Measurements from ENCODE around the gene CDCP1. TPM values are rescaled to one million over a fixed set of nuclear protein-coding genes. Genes with fewer than 3 reads are reported as not detected.
"Not testable (repeated sequence)": the region's sequence is repeated elsewhere in the genome, so short reads cannot be mapped to it uniquely, and the experiment has no call there.

Gene CDCP1
- total RNA-seq, 1 donor from 2014 or later = 0.71 TPM

DNA sequence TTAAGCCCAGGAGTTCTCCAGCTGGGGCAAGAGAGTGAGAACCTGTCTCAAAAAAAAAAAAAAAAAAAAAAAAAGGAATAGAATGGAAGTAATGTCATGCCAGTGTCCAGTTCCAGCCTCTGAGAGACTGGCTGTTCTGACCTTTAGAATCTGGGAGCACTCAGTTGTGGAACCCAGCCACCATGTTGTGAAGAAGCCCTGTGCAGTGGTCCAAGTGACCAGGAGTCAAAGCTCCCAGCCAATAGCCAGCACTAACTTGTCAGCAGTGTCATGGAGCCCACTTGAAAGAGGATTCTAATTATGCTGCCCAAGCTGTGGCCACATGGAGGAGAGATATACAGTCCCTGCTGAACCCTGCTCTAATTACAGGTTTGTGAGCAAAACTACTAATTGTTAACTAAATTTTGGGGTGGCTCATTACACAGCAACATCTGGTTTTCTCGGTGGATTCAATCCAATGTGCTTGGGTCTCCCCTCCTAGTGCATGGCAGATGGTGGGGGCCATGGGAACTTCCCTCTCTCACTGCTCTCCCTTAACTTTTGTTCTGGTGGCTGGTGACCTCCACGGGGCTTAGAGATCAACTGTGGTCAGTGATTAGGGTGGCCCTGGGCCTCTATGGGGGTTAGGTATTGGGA lies 64.6 kb downstream of the CDCP1 start:
- Mint-ChIP-seq H3K36me3 (ENCODE audit: unreplicated experiment) (peaks cover 5% of the 10 kb centered on the region), H3K4me3 (ENCODE audit: unreplicated experiment) (no peak overlapping the region), H3K4me1 (ENCODE audit: low read depth, unreplicated experiment) (no peaks in the 10 kb centered on the region), H3K9me3 (ENCODE audit: unreplicated experiment) (no peaks in the 10 kb centered on the region), H3K27me3 (ENCODE audit: unreplicated experiment) (no peaks in the 10 kb centered on the region), H3K27ac (ENCODE audit: unreplicated experiment) (no peak overlapping the region)
- TF ChIP-seq, protein P1, sequence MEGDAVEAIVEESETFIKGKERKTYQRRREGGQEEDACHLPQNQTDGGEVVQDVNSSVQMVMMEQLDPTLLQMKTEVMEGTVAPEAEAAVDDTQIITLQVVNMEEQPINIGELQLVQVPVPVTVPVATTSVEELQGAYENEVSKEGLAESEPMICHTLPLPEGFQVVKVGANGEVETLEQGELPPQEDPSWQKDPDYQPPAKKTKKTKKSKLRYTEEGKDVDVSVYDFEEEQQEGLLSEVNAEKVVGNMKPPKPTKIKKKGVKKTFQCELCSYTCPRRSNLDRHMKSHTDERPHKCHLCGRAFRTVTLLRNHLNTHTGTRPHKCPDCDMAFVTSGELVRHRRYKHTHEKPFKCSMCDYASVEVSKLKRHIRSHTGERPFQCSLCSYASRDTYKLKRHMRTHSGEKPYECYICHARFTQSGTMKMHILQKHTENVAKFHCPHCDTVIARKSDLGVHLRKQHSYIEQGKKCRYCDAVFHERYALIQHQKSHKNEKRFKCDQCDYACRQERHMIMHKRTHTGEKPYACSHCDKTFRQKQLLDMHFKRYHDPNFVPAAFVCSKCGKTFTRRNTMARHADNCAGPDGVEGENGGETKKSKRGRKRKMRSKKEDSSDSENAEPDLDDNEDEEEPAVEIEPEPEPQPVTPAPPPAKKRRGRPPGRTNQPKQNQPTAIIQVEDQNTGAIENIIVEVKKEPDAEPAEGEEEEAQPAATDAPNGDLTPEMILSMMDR (IDR thresholded peaks at IDR 0.05; ENCODE audit: partially characterized antibody, unreplicated experiment) = no peak
- DNase-seq = no peak

DNA sequence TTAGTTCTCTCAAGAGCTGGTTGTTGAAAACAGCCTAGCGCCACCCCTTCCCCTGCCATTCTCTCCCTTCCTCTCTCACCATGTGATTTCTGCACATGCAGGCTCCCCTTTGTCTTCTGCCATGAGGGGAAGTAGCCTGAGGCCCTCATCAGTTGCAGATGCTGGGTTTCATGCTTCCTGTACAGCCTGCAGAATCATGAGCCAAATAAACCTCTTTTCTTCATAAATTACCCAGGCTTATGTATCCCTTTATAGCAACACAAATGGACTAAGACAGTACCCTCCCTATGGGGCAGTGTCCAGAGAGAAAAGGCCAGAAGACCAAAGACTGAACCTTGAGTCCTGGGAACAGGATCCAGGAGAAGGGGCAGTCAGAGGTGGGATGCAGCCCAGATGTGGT lies 65.4 kb downstream of the CDCP1 start:
- no peak overlapping the region for H3K4me3 Mint-ChIP-seq (ENCODE audit: unreplicated experiment)
- no peak for DNase-seq
- H3K27ac Mint-ChIP-seq (ENCODE audit: unreplicated experiment) = no peak overlapping the region
- H3K9me3 Mint-ChIP-seq (ENCODE audit: unreplicated experiment) = no peaks in the 10 kb centered on the region
- no peaks in the 10 kb centered on the region for H3K27me3 Mint-ChIP-seq (ENCODE audit: unreplicated experiment)
- TF ChIP-seq, protein P1 (IDR thresholded peaks at IDR 0.05; ENCODE audit: partially characterized antibody, unreplicated experiment) = no peak
- H3K4me1 Mint-ChIP-seq (ENCODE audit: low read depth, unreplicated experiment) = no peaks in the 10 kb centered on the region
- peaks cover 5% of the 10 kb centered on the region for H3K36me3 Mint-ChIP-seq (ENCODE audit: unreplicated experiment)

DNA sequence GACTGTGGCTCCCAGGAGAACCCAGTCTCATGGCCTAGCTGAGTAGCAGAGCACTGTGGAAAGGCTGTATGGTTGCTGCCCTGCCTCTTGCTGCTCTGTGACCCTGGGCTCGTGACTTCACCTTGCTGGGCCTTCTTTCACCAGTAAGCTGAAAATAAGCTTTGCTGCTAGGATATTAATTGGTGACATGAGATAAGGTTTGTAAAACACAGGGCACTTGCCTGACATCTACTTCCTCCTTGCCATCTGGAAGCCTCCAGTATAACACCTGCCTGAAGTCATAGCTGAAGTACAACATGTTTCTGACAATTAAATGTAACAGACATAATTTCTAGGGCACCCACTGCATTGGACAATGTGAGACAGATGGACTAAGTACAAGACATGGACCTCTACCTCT lies 66.5 kb downstream of the CDCP1 start:
- no peak overlapping the region for H3K27ac Mint-ChIP-seq (ENCODE audit: unreplicated experiment)
- no peak overlapping the region for H3K4me3 Mint-ChIP-seq (ENCODE audit: unreplicated experiment)
- no peaks in the 10 kb centered on the region for H3K9me3 Mint-ChIP-seq (ENCODE audit: unreplicated experiment)
- no peaks in the 10 kb centered on the region for H3K4me1 Mint-ChIP-seq (ENCODE audit: low read depth, unreplicated experiment)
- DNase-seq = no peak
- TF ChIP-seq, protein P1 (IDR thresholded peaks at IDR 0.05; ENCODE audit: partially characterized antibody, unreplicated experiment) = no peak
- H3K36me3 Mint-ChIP-seq (ENCODE audit: unreplicated experiment) = peaks cover 5% of the 10 kb centered on the region
- H3K27me3 Mint-ChIP-seq (ENCODE audit: unreplicated experiment) = no peaks in the 10 kb centered on the region

DNA sequence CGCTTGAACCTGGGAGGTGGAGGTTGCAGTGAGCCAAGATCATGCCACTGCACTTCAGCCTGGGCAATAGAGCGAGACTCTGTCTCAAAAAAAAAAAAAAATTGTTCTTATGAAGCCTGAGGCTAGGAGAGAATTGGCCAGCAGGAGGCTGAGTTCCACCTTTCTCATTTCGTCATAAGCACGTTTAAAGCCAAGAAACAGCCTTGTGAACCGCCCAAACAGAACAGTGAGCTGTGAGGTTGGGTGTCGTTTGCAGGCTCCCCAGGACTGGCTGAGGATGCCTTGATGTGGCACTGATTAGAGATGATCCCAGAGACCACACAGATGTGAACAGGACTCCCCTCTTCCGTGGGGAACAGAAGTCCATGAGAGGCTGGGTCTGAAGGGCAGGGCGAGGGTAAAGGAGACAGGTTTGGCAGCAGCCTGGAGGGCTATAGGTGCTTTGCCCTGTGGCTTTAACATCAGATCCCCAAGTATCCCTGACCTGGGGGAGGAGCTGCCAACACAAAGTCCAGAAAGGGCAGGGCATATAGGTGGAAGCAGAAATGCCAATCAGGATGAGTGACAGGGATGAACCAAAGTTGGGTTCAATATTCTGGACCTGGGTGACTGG lies 67.2 kb downstream of the CDCP1 start:
- no peaks in the 10 kb centered on the region for H3K4me1 Mint-ChIP-seq (ENCODE audit: low read depth, unreplicated experiment)

DNA sequence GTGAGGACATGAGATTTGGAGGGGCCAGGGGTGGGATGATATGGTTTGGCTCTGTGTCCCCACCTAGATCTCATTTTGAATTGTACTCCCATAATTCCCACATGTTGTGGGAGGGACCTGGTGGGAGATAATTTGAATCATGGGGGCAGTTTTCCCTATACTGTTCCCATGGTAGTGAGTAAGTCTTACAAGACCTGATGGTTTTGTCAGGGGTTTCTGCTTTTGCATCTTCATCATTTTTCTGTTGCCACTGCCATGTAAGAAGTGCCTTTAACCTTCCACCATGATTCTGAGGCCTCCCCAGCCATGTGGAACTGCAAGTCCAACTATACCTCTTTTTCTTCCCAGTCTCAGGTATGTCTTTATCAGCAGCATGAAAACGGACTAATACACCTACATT lies 67.9 kb downstream of the CDCP1 start:
- H3K4me3 Mint-ChIP-seq (ENCODE audit: unreplicated experiment); H3K4me1 Mint-ChIP-seq (ENCODE audit: low read depth, unreplicated experiment); H3K9me3 Mint-ChIP-seq (ENCODE audit: unreplicated experiment); H3K27ac Mint-ChIP-seq (ENCODE audit: unreplicated experiment); H3K27me3 Mint-ChIP-seq (ENCODE audit: unreplicated experiment); DNase-seq: not testable (repeated sequence)
- H3K36me3 Mint-ChIP-seq (ENCODE audit: unreplicated experiment) = peaks cover 13% of the 10 kb centered on the region

More for the DNA sequence above, 67.2 kb downstream of the CDCP1 start:
- no peak overlapping the region for H3K27ac Mint-ChIP-seq (ENCODE audit: unreplicated experiment)
- H3K9me3 Mint-ChIP-seq (ENCODE audit: unreplicated experiment) = no peaks in the 10 kb centered on the region
- TF ChIP-seq, protein P1 (IDR thresholded peaks at IDR 0.05; ENCODE audit: partially characterized antibody, unreplicated experiment) = no peak
- no peak for DNase-seq
- peaks cover 9% of the 10 kb centered on the region for H3K36me3 Mint-ChIP-seq (ENCODE audit: unreplicated experiment)
- no peak overlapping the region for H3K4me3 Mint-ChIP-seq (ENCODE audit: unreplicated experiment)
- no peaks in the 10 kb centered on the region for H3K27me3 Mint-ChIP-seq (ENCODE audit: unreplicated experiment)

All from glutamatergic neuron (in vitro differentiated cells).